Measurements from ENCODE around the gene GPAT3. TPM values are rescaled to one million over a fixed set of nuclear protein-coding genes. Genes with fewer than 3 reads are reported as not detected.
A peak's percentile ranks its signal among the peaks of the same experiment; 100 is the strongest.
"Not testable (repeated sequence)": the region's sequence is repeated elsewhere in the genome, so short reads cannot be mapped to it uniquely, and the experiment has no call there.

The GPAT3 gene
- total RNA-seq, 1 donor, result 0.36 TPM

- H3K4me3 ChIP-seq (ENCODE audit: insufficient read depth, low read length), result no peak overlapping the region
- H3K79me2 ChIP-seq (ENCODE audit: insufficient read depth, low read length), result no peaks in the 10 kb centered on the region
- no peaks in the 10 kb centered on the region for H3K9me3 ChIP-seq (ENCODE audit: low read depth, low read length)
- TF ChIP-seq CTCF (IDR thresholded peaks at IDR 0.05; ENCODE audit: extremely low read depth, low read depth, low read length), result peak; percentile 75
- H3K36me3 ChIP-seq (ENCODE audit: insufficient read depth, low read length), result no peaks in the 10 kb centered on the region
- no peaks in the 10 kb centered on the region for H4K20me1 ChIP-seq (ENCODE audit: insufficient read depth, low read length)
- H3K4me2 ChIP-seq (ENCODE audit: insufficient read depth, low read length), result no peak overlapping the region
- no peaks in the 10 kb centered on the region for H3K4me1 ChIP-seq (ENCODE audit: insufficient read depth, low read length)
- peak; percentile 22 for DNase-seq (ENCODE audit: insufficient read length, low spot score, missing footprints)
- H3K27me3 ChIP-seq (ENCODE audit: insufficient read depth, low read length), result no peaks in the 10 kb centered on the region
- H3K27ac ChIP-seq (ENCODE audit: low read depth, low read length), result no peak overlapping the region
- H2AFZ ChIP-seq (ENCODE audit: low read length), result no peak overlapping the region
These were observed 44.9 kb upstream of the GPAT3 start for GRCh38 chr4:83490876-83491450.

GRCh38 chr4:83496085-83496917 is 39.6 kb upstream of the GPAT3 start:
- not testable (repeated sequence) for DNase-seq (ENCODE audit: insufficient read length, low spot score, missing footprints); H3K27me3 ChIP-seq (ENCODE audit: insufficient read depth, low read length)

GRCh38 chr4:83498187-83498586 is 37.7 kb upstream of the GPAT3 start:
- no peak for DNase-seq (ENCODE audit: insufficient read length, low spot score, missing footprints)
- Histone ChIP-seq H3K4me2 (ENCODE audit: insufficient read depth, low read length) (no peak overlapping the region), H3K9me3 (ENCODE audit: low read depth, low read length) (no peaks in the 10 kb centered on the region), H3K27ac (ENCODE audit: low read depth, low read length) (no peak overlapping the region), H2AFZ (ENCODE audit: low read length) (no peak overlapping the region), H3K27me3 (ENCODE audit: insufficient read depth, low read length) (peaks cover 5% of the 10 kb centered on the region), H3K36me3 (ENCODE audit: insufficient read depth, low read length) (no peaks in the 10 kb centered on the region), H3K4me3 (ENCODE audit: insufficient read depth, low read length) (no peak overlapping the region), H3K4me1 (ENCODE audit: insufficient read depth, low read length) (no peaks in the 10 kb centered on the region), H3K79me2 (ENCODE audit: insufficient read depth, low read length) (no peaks in the 10 kb centered on the region), H4K20me1 (ENCODE audit: insufficient read depth, low read length) (no peaks in the 10 kb centered on the region)
- no peak for TF ChIP-seq CTCF (IDR thresholded peaks at IDR 0.05; ENCODE audit: extremely low read depth, low read depth, low read length)

More at GRCh38 chr4:83496085-83496917, 39.6 kb upstream of the GPAT3 start:
- not testable (repeated sequence) for H3K36me3 ChIP-seq (ENCODE audit: insufficient read depth, low read length); H3K9me3 ChIP-seq (ENCODE audit: low read depth, low read length); H3K4me2 ChIP-seq (ENCODE audit: insufficient read depth, low read length); H4K20me1 ChIP-seq (ENCODE audit: insufficient read depth, low read length); H3K4me1 ChIP-seq (ENCODE audit: insufficient read depth, low read length); H3K79me2 ChIP-seq (ENCODE audit: insufficient read depth, low read length); H3K27ac ChIP-seq (ENCODE audit: low read depth, low read length); H3K4me3 ChIP-seq (ENCODE audit: insufficient read depth, low read length); H2AFZ ChIP-seq (ENCODE audit: low read length)

GRCh38 chr4:83501671-83502070 is 34.2 kb upstream of the GPAT3 start:
- not testable (repeated sequence) for H3K9me3 ChIP-seq (ENCODE audit: low read depth, low read length); H3K4me1 ChIP-seq (ENCODE audit: insufficient read depth, low read length); H3K79me2 ChIP-seq (ENCODE audit: insufficient read depth, low read length); DNase-seq (ENCODE audit: insufficient read length, low spot score, missing footprints); H3K36me3 ChIP-seq (ENCODE audit: insufficient read depth, low read length); H3K27me3 ChIP-seq (ENCODE audit: insufficient read depth, low read length); H3K4me2 ChIP-seq (ENCODE audit: insufficient read depth, low read length); H2AFZ ChIP-seq (ENCODE audit: low read length); H3K4me3 ChIP-seq (ENCODE audit: insufficient read depth, low read length); H4K20me1 ChIP-seq (ENCODE audit: insufficient read depth, low read length); H3K27ac ChIP-seq (ENCODE audit: low read depth, low read length)

- TF ChIP-seq CTCF (IDR thresholded peaks at IDR 0.05; ENCODE audit: extremely low read depth, low read depth, low read length), result no peak
- Histone ChIP-seq H3K79me2 (ENCODE audit: insufficient read depth, low read length) (no peaks in the 10 kb centered on the region), H3K4me2 (ENCODE audit: insufficient read depth, low read length) (no peak overlapping the region), H3K9me3 (ENCODE audit: low read depth, low read length) (no peaks in the 10 kb centered on the region), H3K27ac (ENCODE audit: low read depth, low read length) (no peak overlapping the region), H3K36me3 (ENCODE audit: insufficient read depth, low read length) (no peaks in the 10 kb centered on the region), H3K4me3 (ENCODE audit: insufficient read depth, low read length) (no peak overlapping the region), H2AFZ (ENCODE audit: low read length) (no peak overlapping the region), H4K20me1 (ENCODE audit: insufficient read depth, low read length) (no peaks in the 10 kb centered on the region), H3K27me3 (ENCODE audit: insufficient read depth, low read length) (peaks cover 5% of the 10 kb centered on the region), H3K4me1 (ENCODE audit: insufficient read depth, low read length) (no peaks in the 10 kb centered on the region)
- no peak for DNase-seq (ENCODE audit: insufficient read length, low spot score, missing footprints)
These were observed 31.9 kb upstream of the GPAT3 start for GRCh38 chr4:83503974-83504373.

Measured in osteoblast (primary cell).